HepG2 (cell line): ENCODE measurements around the gene DPEP3. TPM values are rescaled to one million over a fixed set of nuclear protein-coding genes. Genes with fewer than 3 reads are reported as not detected.

Source experiments
- ARNT ChIP-seq: fragments of 450-650 bp; IDR thresholded peaks from 2 replicates; pipeline ENCODE4 v1.6.1; 2017
- GTF3A ChIP-seq: sonication (generic); formaldehyde crosslinking; conservative IDR thresholded peaks from 2 replicates; pipeline ENCODE4 v1.4.0; 2020; ENCODE audit warnings: mild to moderate bottlenecking, missing genetic modification reagents
- HINFP ChIP-seq: sonication (generic); formaldehyde crosslinking; IDR thresholded peaks from 2 replicates; pipeline ENCODE4 v1.4.0; 2020; ENCODE audit warnings: low read depth, mild to moderate bottlenecking, missing genetic modification reagents
- HMGXB4 ChIP-seq, 2 experiments: sonication (generic) in 1 of 2; formaldehyde crosslinking in 1 of 2; IDR thresholded peaks; 2 replicates each; pipeline versions ENCODE4 v1.4.0 to v1.6.1; 2018 to 2020; ENCODE audit warnings: missing genetic modification reagents in 2 of 2, borderline replicate concordance in 1 of 2, low read depth in 1 of 2, mild to moderate bottlenecking in 1 of 2, missing biosample characterization in 1 of 2
- ISX ChIP-seq: sonication (generic); formaldehyde crosslinking; conservative IDR thresholded peaks from 2 replicates; pipeline ENCODE4 v1.5.0; 2020; ENCODE audit warnings: missing genetic modification reagents
- KLF16 ChIP-seq, 2 experiments: sonication (generic) in 1 of 2; formaldehyde crosslinking in 1 of 2; IDR thresholded peaks; 2 replicates each; pipeline versions ENCODE4 v1.6.1 to v1.8.0; 2016 to 2023; ENCODE audit warnings: missing genetic modification reagents in 2 of 2, missing compliant biosample characterization in 1 of 2
- MEIS1 ChIP-seq: sonication (generic); formaldehyde crosslinking; IDR thresholded peaks from 2 replicates; pipeline ENCODE4 v1.9.0; 2021; ENCODE audit warnings: mild to moderate bottlenecking, missing genetic modification reagents, moderate library complexity, borderline replicate concordance
- MIER3 ChIP-seq: IDR thresholded peaks from 2 replicates; pipeline ENCODE4 v1.6.1; 2016; ENCODE audit warnings: missing compliant biosample characterization, borderline replicate concordance
- NFE2L1 ChIP-seq: sonication (generic); formaldehyde crosslinking; IDR thresholded peaks from 2 replicates; pipeline ENCODE4 v1.4.0; 2020; ENCODE audit warnings: missing genetic modification reagents, mild to moderate bottlenecking, borderline replicate concordance
- NKX3-1 ChIP-seq: sonication (generic); formaldehyde crosslinking; IDR thresholded peaks from 2 replicates; pipeline ENCODE4 v1.5.0; 2020; ENCODE audit warnings: missing genetic modification reagents
- PHF21A ChIP-seq: sonication (generic); formaldehyde crosslinking; IDR thresholded peaks from 2 replicates; pipeline ENCODE4 v1.5.0; 2020; ENCODE audit warnings: mild to moderate bottlenecking, missing genetic modification reagents
- PRDM15 ChIP-seq: sonication (generic); formaldehyde crosslinking; IDR thresholded peaks from 2 replicates; pipeline ENCODE4 v1.4.0; 2020; ENCODE audit warnings: missing genetic modification reagents
- SOX13 ChIP-seq, 3 experiments: fragments of 450-650 bp in 1 of 3; sonication (generic) in 1 of 3; formaldehyde crosslinking in 1 of 3; IDR thresholded peaks in 2 of 3; conservative IDR thresholded peaks in 1 of 3; 2 replicates each; pipeline versions ENCODE4 v1.5.0 to v1.6.1; 2016 to 2020; ENCODE audit warnings: antibody characterized with exemption in 1 of 3, mild to moderate bottlenecking in 1 of 3, missing compliant biosample characterization in 1 of 3, missing genetic modification reagents in 1 of 3, moderate library complexity in 1 of 3
- SRSF1 ChIP-seq: fragments of 200-400 bp; formaldehyde crosslinking; optimal IDR thresholded peaks from 2 replicates; pipeline ENCODE3; 2017; ENCODE audit warnings: mild to moderate bottlenecking, low read depth, low read length, moderate library complexity
- ZFP1 ChIP-seq: IDR thresholded peaks from 2 replicates; pipeline ENCODE4 v1.6.1; 2016
- ZNF354B ChIP-seq: sonication (generic); formaldehyde crosslinking; IDR thresholded peaks from 2 replicates; pipeline ENCODE4 v1.8.0; 2022; ENCODE audit warnings: mild to moderate bottlenecking, missing genetic modification reagents
- ZNF432 ChIP-seq: sonication (generic); formaldehyde crosslinking; IDR thresholded peaks from 2 replicates; pipeline ENCODE4 v1.5.0; 2020; ENCODE audit warnings: missing genetic modification reagents, mild to moderate bottlenecking, borderline replicate concordance
- ZNF530 ChIP-seq: sonication (generic); formaldehyde crosslinking; IDR thresholded peaks from 2 replicates; pipeline ENCODE4 v1.5.0; 2020; ENCODE audit warnings: low read depth, mild to moderate bottlenecking, missing genetic modification reagents
- ZNF7 ChIP-seq: IDR thresholded peaks from 2 replicates; pipeline ENCODE4 v1.6.1; 2016; ENCODE audit warnings: missing biosample characterization, missing genetic modification reagents
- ZNF839 ChIP-seq: sonication (generic); formaldehyde crosslinking; IDR thresholded peaks from 2 replicates; pipeline ENCODE4 v1.4.0; 2020; ENCODE audit warnings: missing genetic modification reagents, mild to moderate bottlenecking, borderline replicate concordance
- polyA plus RNA-seq, 8 experiments: library from polyadenylated mRNA; depleted of rRNA in 3 of 8; stranded (reverse) in 7 of 8; unstranded in 1 of 8; fragments of >200 nt; fragmentation: Illumina TruSeq in 4 of 8; extraction: Trizol in 4 of 8; gene quantifications; 2 replicates each; pipeline versions ENCODE4 v1.2.1 to v1.2.3, GENCODE V29; 2011 to 2016; ENCODE audit warnings: low read depth in 4 of 8, missing spikeins in 1 of 8, mixed read lengths in 1 of 8; ENCODE audit not compliant: insufficient read depth in 1 of 8
- total RNA-seq, 5 experiments: library from RNA; depleted of rRNA; stranded (reverse); fragments of >200 nt; fragmentation: Illumina TruSeq; extraction: Trizol; gene quantifications; 2 replicates each; pipeline ENCODE4 v1.2.3, GENCODE V29; 2016; ENCODE audit warnings: low read depth in 1 of 5

The DPEP3 gene
- total and polyA plus RNA-seq, 2 of the 13 experiments (the other 11 are each of a cell fraction or from before 2014, with no cell fraction given): not detected

GRCh38 chr16:67936124-67936879 is 44.0 kb downstream of the DPEP3 start, which contains the start of gene PSMB10 (continued):
- TF ChIP-seq ZNF839 (CRISPR knock-in tag) (peak; percentile 82; the same call in 1 of the 2 replicates), SOX13 (IDR thresholded peaks at IDR 0.05) (no peak), SOX13 (CRISPR knock-in tag; conservative IDR thresholded peaks at IDR 0.05 in 1 of 2, IDR thresholded peaks at IDR 0.05 in 1 of 2) (0 out of 4 replicates have a peak, but pooled peaks of 1 of the 2 experiments have one; percentile 45), ARNT (no peak), MEIS1 (CRISPR knock-in tag) (no peak), ZFP1 (CRISPR knock-in tag) (no peak), PHF21A (CRISPR knock-in tag) (0 out of 2 replicates have a peak, but pooled peaks have one; percentile 0), HMGXB4 (CRISPR knock-in tag; IDR thresholded peaks at IDR 0.05; ENCODE audit: borderline replicate concordance in 1 of 2, low read depth in 1 of 2) (peak; percentile 18 to 79; a peak in 2 of 4 replicates), ZNF432 (CRISPR knock-in tag) (no peak), MIER3 (CRISPR knock-in tag) (no peak), NFE2L1 (CRISPR knock-in tag) (no peak), ZNF7 (no peak), KLF16 (CRISPR knock-in tag; IDR thresholded peaks at IDR 0.05) (peak in 1 of 2 experiments; percentile 89; a peak in 1 of 4 replicates), GTF3A (CRISPR knock-in tag) (no peak), SRSF1 (no peak), ISX (CRISPR knock-in tag) (no peak; the same call in 1 of the 2 replicates), ZNF354B (CRISPR knock-in tag) (no peak), NKX3-1 (CRISPR knock-in tag) (no peak), PRDM15 (CRISPR knock-in tag) (0 out of 2 replicates have a peak, but pooled peaks have one; percentile 50), HINFP (CRISPR knock-in tag) (no peak; the same call in 1 of the 2 replicates), ZNF530 (CRISPR knock-in tag) (peak; percentile 79; the same call in 1 of the 2 replicates)
